B cell (primary cell): ENCODE data around the gene CARHSP1. TPM values are rescaled to one million over a fixed set of nuclear protein-coding genes. Genes with fewer than 3 reads are reported as not detected.

ENCODE experiments used
- ATAC-seq: fragments of 200-7000 bp; cut with Tn5 transposase; one replicate; pipeline ENCODE4 v1.10.0; 2021; ENCODE audit warnings: low read depth, mild to moderate bottlenecking, moderate number of reproducible peaks, moderate library complexity
- CTCF ChIA-PET: fragments of 350-600 bp; sonication (Branson Sonifier 250); formaldehyde crosslinking; loops from one replicate; lab custom pipeline; 2021; ENCODE audit warnings: antibody characterized with exemption, inconsistent platforms; lab: Charles Lee
- POLR2A ChIA-PET: fragments of 350-600 bp; sonication (Branson Sonifier 250); formaldehyde crosslinking; loops from one replicate; lab custom pipeline; 2021; ENCODE audit warnings: antibody characterized with exemption; lab: Charles Lee
- DNase-seq: peaks from one replicate; pipeline ENCODE4 v3.0.0; 2013
- H2AFZ ChIP-seq: 2 replicates; pipeline ENCODE4 v1.6.1; 2012; ENCODE audit warnings: mild to moderate bottlenecking, low read depth, low read length; ENCODE audit not compliant: insufficient read depth, poor library complexity, severe bottlenecking
- H3K27ac ChIP-seq, 2 donors: 1 replicate in 1 of 2; 2 replicates in 1 of 2; pipeline ENCODE4 v1.5.1; 2012 to 2013; ENCODE audit warnings: low read length in 2 of 2, mild to moderate bottlenecking in 2 of 2, moderate library complexity in 1 of 2
- H3K27me3 ChIP-seq, 4 experiments: fragments of 200-600 bp in 1 of 4; sonication (generic) in 1 of 4; replicated peaks in 1 of 4; 1 replicate in 2 of 4; 2 replicates in 2 of 4; pipeline versions ENCODE4 v1.6.1 to v1.7.0; 2013 to 2016; ENCODE audit warnings: low read length in 3 of 4, mild to moderate bottlenecking in 2 of 4, mixed read lengths in 1 of 4, moderate library complexity in 1 of 4; ENCODE audit not compliant: insufficient read depth in 4 of 4, control insufficient read depth in 3 of 4; ENCODE audit errors: control extremely low read depth in 1 of 4
- H3K36me3 ChIP-seq, 2 experiments: replicated peaks in 1 of 2; 1 replicate in 1 of 2; 2 replicates in 1 of 2; pipeline versions ENCODE4 v1.6.1 to v1.7.1; 2013; ENCODE audit warnings: low read length in 1 of 2; ENCODE audit not compliant: insufficient read depth in 2 of 2, control insufficient read depth in 1 of 2; ENCODE audit errors: control extremely low read depth in 1 of 2, extremely low read depth in 1 of 2
- H3K4me1 ChIP-seq, 2 donors: fragments of 200-600 bp in 1 of 2; sonication (generic) in 1 of 2; 1 replicate in 1 of 2; 2 replicates in 1 of 2; pipeline versions ENCODE4 v1.5.1 to v1.6.1; 2013 to 2017; ENCODE audit warnings: low read length in 2 of 2; ENCODE audit not compliant: control insufficient read depth in 2 of 2, insufficient read depth in 2 of 2
- H3K4me2 ChIP-seq: replicated peaks from 2 replicates; pipeline ENCODE3; 2012; ENCODE audit warnings: mild to moderate bottlenecking, low read depth, low read length; ENCODE audit not compliant: poor library complexity, severe bottlenecking
- H3K4me3 ChIP-seq, 5 experiments: fragments of 200-600 bp in 1 of 5; sonication (generic) in 1 of 5; 1 replicate in 3 of 5; 2 replicates in 2 of 5; pipeline versions ENCODE4 v1.5.1 to v1.7.0; 2011 to 2016; ENCODE audit warnings: low read length in 4 of 5, mild to moderate bottlenecking in 4 of 5, low read depth in 2 of 5, control low read depth in 1 of 5, moderate library complexity in 1 of 5; ENCODE audit not compliant: insufficient read depth in 1 of 5; ENCODE audit errors: control extremely low read depth in 1 of 5, extremely low read depth in 1 of 5
- H3K79me2 ChIP-seq: fragments of 200-600 bp; sonication (generic); one replicate; pipeline ENCODE4 v1.6.0; 2016; ENCODE audit warnings: low read length; ENCODE audit not compliant: control insufficient read depth, insufficient read depth
- H3K9ac ChIP-seq: fragments of 200-600 bp; sonication (generic); 2 replicates; pipeline ENCODE4 v1.6.1; 2017; ENCODE audit warnings: mild to moderate bottlenecking, low read length, moderate library complexity
- H3K9me3 ChIP-seq, 3 donors: one replicate each; pipeline versions ENCODE4 v1.6.1 to v1.7.1; 2013; ENCODE audit warnings: low read length in 2 of 3; ENCODE audit not compliant: control insufficient read depth in 2 of 3, insufficient read depth in 1 of 3; ENCODE audit errors: control extremely low read depth in 1 of 3
- H4K20me1 ChIP-seq: 2 replicates; pipeline ENCODE4 v1.6.0; 2012; ENCODE audit warnings: mild to moderate bottlenecking, low read length; ENCODE audit not compliant: insufficient read depth, control insufficient read depth, poor library complexity, severe bottlenecking
- H3K27ac Mint-ChIP-seq: one replicate; pipeline ENCODE4 v1.8.0; 2021; ENCODE audit warnings: mixed read lengths
- H3K27me3 Mint-ChIP-seq: one replicate; pipeline ENCODE4 v1.8.0; 2021; ENCODE audit warnings: mixed read lengths
- H3K4me1 Mint-ChIP-seq: one replicate; pipeline ENCODE4 v1.8.0; 2021; ENCODE audit warnings: mixed read lengths
- H3K4me3 Mint-ChIP-seq: one replicate; pipeline ENCODE4 v1.8.0; 2021; ENCODE audit warnings: mixed read lengths
- H3K9me3 Mint-ChIP-seq: one replicate; pipeline ENCODE4 v1.8.0; 2022; ENCODE audit warnings: mixed read lengths; ENCODE audit not compliant: insufficient read depth
- CTCF ChIP-seq: fragments of 200-600 bp; IDR thresholded peaks from one replicate; pipeline ENCODE4 v1.8.0; 2022; ENCODE audit warnings: antibody characterized with exemption, mild to moderate bottlenecking
- EZH2 ChIP-seq: IDR thresholded peaks from 2 replicates; pipeline ENCODE4 v1.6.1; 2012; ENCODE audit warnings: borderline replicate concordance, low read depth, mild to moderate bottlenecking, moderate library complexity, low read length; ENCODE audit not compliant: insufficient read depth, poor library complexity, severe bottlenecking
- WGBS: methylation state at CpG from one replicate; pipeline ENCODE4 v1.1.5; 2013; ENCODE audit warnings: missing lambda C conversion rate; ENCODE audit not compliant: insufficient coverage; 5-methylcytosine and 5-hydroxymethylcytosine counted together
- intact Hi-C: fragments of 100-400 bp; cut with micrococcal nuclease; formaldehyde crosslinking; loops from one replicate; pipeline ENCODE4 v1.10.0; 2022
- polyA plus RNA-seq: library from polyadenylated mRNA; depleted of rRNA; stranded (reverse); fragments of >200 nt; gene quantifications from 2 replicates; pipeline ENCODE4 v1.2.3, GENCODE V29; 2012
- total RNA-seq, 2 donors: library from RNA; stranded (reverse); fragments of 120-200 nt in 1 of 2; gene quantifications; 1 replicate in 1 of 2; 2 replicates in 1 of 2; pipeline versions ENCODE4 v1.2.3 to v1.2.4, GENCODE V29; 2013 to 2022

The CARHSP1 gene
- total and polyA plus RNA-seq, 2 donors (not counting 1 experiment from before 2014, with no cell fraction given): 26.5 to 63.1 TPM

DNA sequence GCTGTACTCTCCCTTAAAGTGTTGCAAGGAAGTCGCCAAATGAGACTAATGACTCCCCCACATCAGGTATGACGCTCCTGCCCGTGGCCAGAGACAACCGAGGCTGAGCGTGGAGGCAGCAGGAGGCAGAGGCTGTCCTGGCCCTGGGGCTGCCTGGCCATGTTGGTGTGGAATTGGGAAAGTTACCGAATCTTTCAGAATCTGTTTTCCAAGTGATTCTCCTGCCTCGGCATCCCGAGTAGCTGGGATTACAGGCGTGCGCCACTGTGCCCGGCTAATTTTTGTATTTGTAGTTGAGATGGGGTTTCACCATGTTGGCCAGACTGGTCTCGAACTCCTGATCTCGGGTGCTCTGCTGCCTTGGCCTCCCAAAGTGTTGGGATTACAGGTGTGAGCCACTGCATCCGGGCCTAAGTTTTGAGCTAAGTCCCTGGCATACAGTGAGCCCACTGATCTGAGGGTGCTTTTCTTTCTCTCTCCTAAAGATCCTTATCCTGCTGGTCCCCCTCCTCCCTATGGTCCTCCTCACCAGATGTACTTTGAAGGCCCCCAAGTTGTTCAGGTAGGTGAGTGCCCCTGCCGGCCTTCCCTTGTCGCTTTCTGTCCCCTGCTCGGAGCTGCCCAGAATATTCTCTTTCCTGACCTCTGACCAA, 14.0 kb upstream of the CARHSP1 start:
- H2AFZ ChIP-seq: no peak overlapping the region
- Mint-ChIP-seq H3K27ac (peak overlapping the region; percentile 3), H3K27me3 (peaks cover 17% of the 10 kb centered on the region), H3K4me3 (no peak overlapping the region), H3K9me3 (no peaks in the 10 kb centered on the region), H3K4me1 (peaks cover 17% of the 10 kb centered on the region)
- no peak overlapping the region for H3K27ac ChIP-seq
- H3K79me2 ChIP-seq: peaks cover 3% of the 10 kb centered on the region
- H3K36me3 ChIP-seq: no peaks in the 10 kb centered on the region
- ChIA-PET POLR2A (no interaction called here), CTCF (interaction anchor here (0.6 to 5.7 kb wide), 5 partner anchors 7 to 310 kb away, joined by 3 to 46 read pairs (median 3); no protein-coding TSS in a partner anchor)
- no peak overlapping the region for H3K4me2 ChIP-seq
- 92% methylated on average over 17 of the region's 17 CpGs for WGBS
- ATAC-seq (no peak), DNase-seq (no peak)
- intact Hi-C loops: loop anchor here (5.0 kb wide), 1 partner anchor 86 kb away; the partner anchor contains the start of genes PMM2 and TMEM186
- no peak overlapping the region for H3K4me3 ChIP-seq
- peaks cover 0 to 11% (median 5%) of the 10 kb centered on the region in 4 experiments for H3K27me3 ChIP-seq
- no peaks in the 10 kb centered on the region for H3K9me3 ChIP-seq
- TF ChIP-seq EZH2 (no peak), CTCF (no peak)
- peaks cover 7% of the 10 kb centered on the region for H4K20me1 ChIP-seq
- peaks cover 0 to 18% of the 10 kb centered on the region in 2 donors for H3K4me1 ChIP-seq
- H3K9ac ChIP-seq: no peak overlapping the region

DNA sequence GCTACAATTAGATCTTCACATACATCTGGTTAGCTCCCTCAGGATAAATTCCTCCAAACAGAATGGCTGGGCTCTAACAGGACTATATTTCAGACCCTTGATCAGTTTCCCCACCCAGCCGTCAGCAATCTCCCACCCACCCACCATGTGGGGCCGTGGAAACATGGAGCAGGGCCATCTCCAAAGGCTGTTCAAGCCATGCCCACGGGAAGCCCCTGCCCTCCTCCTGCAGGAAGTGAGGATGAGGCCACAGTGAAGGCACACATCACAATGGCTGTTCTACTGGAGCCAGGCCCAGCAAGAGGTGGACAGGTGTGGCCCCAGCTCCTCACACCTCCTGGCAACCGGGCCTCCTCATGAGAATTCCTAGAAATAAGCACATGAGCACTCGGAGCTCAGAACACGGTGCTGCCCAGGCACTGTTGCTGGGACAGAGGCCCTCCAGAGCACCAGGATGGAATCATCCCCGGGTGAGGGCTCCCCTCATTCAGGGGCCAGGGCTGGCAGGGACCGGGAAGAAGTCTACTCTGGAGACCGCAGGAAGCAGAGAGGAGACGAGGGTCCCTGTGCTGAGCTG, 13.3 kb upstream of the CARHSP1 start, which contains the start of gene LITAFD:
Gene LITAFD (plus strand): TSS at position 311 of the 577 bp plus-strand sequence. CDS start 2,005 bp downstream, outside the sequence.
- ATAC-seq: no peak
- no peak within 1 kb of the TSS for H3K4me2 ChIP-seq
- POLR2A ChIA-PET: no interaction called here

More for the DNA sequence above, 13.3 kb upstream of the CARHSP1 start, which contains the start of gene LITAFD:
- no peak for TF ChIP-seq EZH2
- no peak for TF ChIP-seq CTCF
- Mint-ChIP-seq H3K27ac (peak within 1 kb of the TSS; percentile 3), H3K9me3 (no peaks in the 10 kb centered on the region), H3K4me3 (no peak within 1 kb of the TSS), H3K27me3 (peaks cover 17% of the 10 kb centered on the region), H3K4me1 (peaks cover 17% of the 10 kb centered on the region)
- H3K36me3 ChIP-seq: no peaks in the 10 kb centered on the region
- WGBS: 92% methylated on average over 9 of the region's 10 CpGs
- H4K20me1 ChIP-seq: no peaks in the 10 kb centered on the region
- peaks cover 0 to 18% of the 10 kb centered on the region in 2 donors for H3K4me1 ChIP-seq
- no peaks in the 10 kb centered on the region for H3K9me3 ChIP-seq
- intact Hi-C loops: loop anchor here (5.0 kb wide), 1 partner anchor 85 kb away; the partner anchor contains the start of genes PMM2 and TMEM186
- peaks cover 3% of the 10 kb centered on the region for H3K79me2 ChIP-seq
- CTCF ChIA-PET: interaction anchor here (0.6 to 5.7 kb wide), 11 partner anchors 8 to 309 kb away, joined by 3 to 46 read pairs (median 13); partner anchors contain the start of gene CARHSP1
- no peak for DNase-seq
- no peak within 1 kb of the TSS for H3K4me3 ChIP-seq
- no peak within 1 kb of the TSS for H2AFZ ChIP-seq
- no peak within 1 kb of the TSS for H3K9ac ChIP-seq
- H3K27me3 ChIP-seq: peaks cover 0 to 11% (median 5%) of the 10 kb centered on the region in 4 experiments
- H3K27ac ChIP-seq: no peak within 1 kb of the TSS
